A549 (cell line): Measurements from ENCODE around the gene KLHL1. TPM values are rescaled to one million over a fixed set of nuclear protein-coding genes. Genes with fewer than 3 reads are reported as not detected.

Experiments
- ATAC-seq, 2 experiments: fragments of 200-7000 bp in 1 of 2; fragments of >200 bp in 1 of 2; cut with Nextera tagmentation in 1 of 2; cut with Tn5 transposase in 1 of 2; 3 replicates each; pipeline versions ENCODE4 v1.8.0 to v1.9.1; 2018 to 2020; ENCODE audit warnings: mild to moderate bottlenecking in 1 of 2, moderate library complexity in 1 of 2
- CTCF ChIA-PET: fragments of 300-600 bp; sonication (Branson Sonifier 250); formaldehyde crosslinking; extraction: SDS; loops from one replicate; lab custom pipeline; 2021; ENCODE audit warnings: antibody characterized with exemption, inconsistent platforms; lab: Yijun Ruan, JAX
- POLR2A ChIA-PET: fragments of 350-600 bp; formaldehyde crosslinking; extraction: SDS; loops from one replicate; lab custom pipeline; 2021; ENCODE audit warnings: antibody characterized with exemption, inconsistent platforms; lab: Yijun Ruan, JAX
- DNase-seq, 2 experiments: peaks; one replicate each; pipeline versions ENCODE4 v3.0.0 to v3.0.0-alpha.2; 2011 to 2016; ENCODE audit warnings: low read depth in 1 of 2, low spot score in 1 of 2
- FAIRE-seq: peaks from 2 replicates; lab custom pipeline; 2011; peaks lifted over from hg19 to GRCh38; lab: Jason Lieb, UNC
- H3K27ac ChIP-seq, 2 experiments: fragments of >200 bp; sonication (Bioruptor Twin); formaldehyde crosslinking; 3 replicates each; pipeline ENCODE4 v1.5.1; 2016 to 2017
- H3K4me1 ChIP-seq: fragments of >200 bp; sonication (Bioruptor Twin); formaldehyde crosslinking; 3 replicates; pipeline ENCODE4 v1.6.1; 2016
- H3K4me2 ChIP-seq: fragments of >200 bp; sonication (Bioruptor Twin); formaldehyde crosslinking; 3 replicates; pipeline ENCODE4 v1.6.1; 2016
- H3K4me3 ChIP-seq: fragments of >200 bp; sonication (Bioruptor Twin); formaldehyde crosslinking; 3 replicates; pipeline ENCODE4 v1.5.1; 2016
- H3K9me3 ChIP-seq: fragments of >200 bp; sonication (Bioruptor Twin); formaldehyde crosslinking; 3 replicates; pipeline ENCODE4 v1.6.1; 2016
- ATOH8 ChIP-seq: fragments of 250-450 bp; sonication (Bioruptor Pico); IDR thresholded peaks from 2 replicates; pipeline ENCODE4 v1.5.0; 2020; ENCODE audit warnings: low read depth, mild to moderate bottlenecking, moderate library complexity
- BCL3 ChIP-seq: fragments of >200 bp; sonication (Bioruptor Twin); formaldehyde crosslinking; IDR thresholded peaks from 3 replicates; pipeline ENCODE4 v1.6.1; 2016
- CBX8 ChIP-seq: fragments of 200-600 bp; sonication (generic); IDR thresholded peaks from 2 replicates; pipeline ENCODE4 v1.6.1; 2016
- CEBPB ChIP-seq, 2 experiments: fragments of >200 bp in 1 of 2; sonication (Bioruptor Twin) in 1 of 2; formaldehyde crosslinking in 1 of 2; IDR thresholded peaks; 2 replicates each; pipeline ENCODE4 v1.6.1; 2012 to 2016
- CHD2 ChIP-seq: fragments of 150-350 bp; IDR thresholded peaks from 2 replicates; pipeline ENCODE4 v1.6.1; 2014; ENCODE audit warnings: low read length; ENCODE audit not compliant: partially characterized antibody
- CHD4 ChIP-seq: fragments of 200-600 bp; sonication (generic); IDR thresholded peaks from 2 replicates; pipeline ENCODE4 v1.6.1; 2016; ENCODE audit warnings: antibody characterized with exemption, mild to moderate bottlenecking, borderline replicate concordance
- EHMT2 ChIP-seq: fragments of 200-600 bp; sonication (generic); IDR thresholded peaks from 2 replicates; pipeline ENCODE4 v1.6.1; 2016; ENCODE audit warnings: antibody characterized with exemption, low read depth, mild to moderate bottlenecking, moderate library complexity
- ELK1 ChIP-seq: fragments of 150-350 bp; IDR thresholded peaks from 2 replicates; pipeline ENCODE4 v1.6.1; 2014; ENCODE audit warnings: low read depth, mild to moderate bottlenecking, low read length
- EP300 ChIP-seq, 2 experiments: fragments of >200 bp; sonication (Bioruptor Twin); formaldehyde crosslinking; IDR thresholded peaks; 2 replicates in 1 of 2; 3 replicates in 1 of 2; pipeline ENCODE4 v1.6.1; 2016 to 2017
- FOSL2 ChIP-seq, 2 experiments: fragments of 450-650 bp in 1 of 2; fragments of >200 bp in 1 of 2; sonication (Bioruptor Twin) in 1 of 2; formaldehyde crosslinking; IDR thresholded peaks; 2 replicates each; pipeline versions ENCODE4 v1.5.0 to v1.6.1; 2016 to 2020; ENCODE audit warnings: mild to moderate bottlenecking in 1 of 2, moderate library complexity in 1 of 2
- JUN ChIP-seq, 2 experiments: fragments of >200 bp; sonication (Bioruptor Twin); formaldehyde crosslinking; IDR thresholded peaks; 2 replicates in 1 of 2; 3 replicates in 1 of 2; pipeline ENCODE4 v1.6.1; 2016 to 2017
- KDM5A ChIP-seq: fragments of 200-600 bp; sonication (generic); IDR thresholded peaks from 2 replicates; pipeline ENCODE4 v1.6.1; 2016; ENCODE audit warnings: antibody characterized with exemption, mild to moderate bottlenecking
- MAZ ChIP-seq: fragments of 150-350 bp; IDR thresholded peaks from 2 replicates; pipeline ENCODE4 v1.6.1; 2014; ENCODE audit warnings: antibody characterized with exemption, low read depth, low read length, borderline replicate concordance
- MYC ChIP-seq: IDR thresholded peaks from 2 replicates; pipeline ENCODE4 v1.6.1; 2012; ENCODE audit warnings: mild to moderate bottlenecking, inconsistent platforms, low read length, improper control_type of control experiment, borderline replicate concordance
- NFE2L2 ChIP-seq: fragments of 150-350 bp; conservative IDR thresholded peaks from 2 replicates; pipeline ENCODE4 v1.6.1; 2014; ENCODE audit warnings: low read length
- POLR2A ChIP-seq: IDR thresholded peaks from 2 replicates; pipeline ENCODE4 v1.6.1; 2012; ENCODE audit warnings: mild to moderate bottlenecking, low read length
- REST ChIP-seq: fragments of 200-600 bp; sonication (generic); IDR thresholded peaks from 2 replicates; pipeline ENCODE4 v1.6.1; 2016; ENCODE audit warnings: antibody characterized with exemption, mild to moderate bottlenecking, moderate library complexity
- RFX5 ChIP-seq: fragments of 450-650 bp; IDR thresholded peaks from 2 replicates; pipeline ENCODE4 v1.7.1; 2014; ENCODE audit warnings: antibody characterized with exemption, mild to moderate bottlenecking, moderate library complexity
- RNF2 ChIP-seq: fragments of 200-600 bp; sonication (generic); IDR thresholded peaks from 2 replicates; pipeline ENCODE4 v1.6.1; 2016; ENCODE audit warnings: low read depth, mild to moderate bottlenecking, antibody characterized with exemption, moderate library complexity, borderline replicate concordance
- SREBF2 ChIP-seq: fragments of 450-650 bp; IDR thresholded peaks from 2 replicates; pipeline ENCODE4 v1.6.1; 2014; ENCODE audit warnings: mild to moderate bottlenecking, moderate library complexity
- ZNF302 ChIP-seq: fragments of 250-450 bp; sonication (Bioruptor Pico); IDR thresholded peaks from 2 replicates; pipeline ENCODE4 v1.9.0; 2021; ENCODE audit warnings: inconsistent platforms, mild to moderate bottlenecking, moderate library complexity
- WGBS: methylation state at CpG from one replicate; pipeline ENCODE4 v1.1.6; 2017; ENCODE audit errors: missing lambda C conversion rate; 5-methylcytosine and 5-hydroxymethylcytosine counted together
- polyA plus RNA-seq, 4 experiments: library from polyadenylated mRNA; depleted of rRNA in 3 of 4; stranded (reverse); fragments of >200 nt; fragmentation: RNase III in 1 of 4; extraction: RNeasy Plus Mini Kit Qiagen cat#74134 plus additional on column Dnase treatment in 1 of 4; gene quantifications; 2 replicates in 3 of 4; 3 replicates in 1 of 4; pipeline ENCODE4 v1.2.3, GENCODE V29; 2011 to 2017

Gene KLHL1
- polyA plus RNA-seq, 2 of the 4 experiments (the other 2 are of a cell fraction): not detected

GRCh38 chr13:70014337-70014736 lies 93.9 kb downstream of the KLHL1 start (continued):
- TF ChIP-seq RNF2 (no peak), ATOH8 (CRISPR knock-in tag) (no peak), MAZ (no peak)
- TF ChIP-seq, all 56 proteins: peak for 0

- no peak for DNase-seq
- no peaks in the 10 kb centered on the region for H3K4me1 ChIP-seq
- no peak for TF ChIP-seq CHD2
- no peak for TF ChIP-seq RFX5
- no peak for TF ChIP-seq CEBPB (IDR thresholded peaks at IDR 0.05)
- TF ChIP-seq JUN (IDR thresholded peaks at IDR 0.05): no peak
- no peak for TF ChIP-seq MAZ
- TF ChIP-seq ATOH8 (CRISPR knock-in tag): no peak
- TF ChIP-seq BCL3: no peak
- no peak for TF ChIP-seq ZNF302 (CRISPR knock-in tag)
- TF ChIP-seq EHMT2: no peak
- no peak for TF ChIP-seq FOSL2 (IDR thresholded peaks at IDR 0.05)
- TF ChIP-seq FOSL2 (CRISPR knock-in tag; IDR thresholded peaks at IDR 0.05): no peak
- TF ChIP-seq ELK1: no peak
- no peak for TF ChIP-seq NFE2L2
- TF ChIP-seq CBX8: no peak
- no peak for TF ChIP-seq MYC
- TF ChIP-seq POLR2A: no peak
- TF ChIP-seq SREBF2: no peak
- TF ChIP-seq CHD4: no peak
- no peak for TF ChIP-seq KDM5A
- TF ChIP-seq REST: no peak
- no peak for TF ChIP-seq EP300 (IDR thresholded peaks at IDR 0.05)
- no peak for FAIRE-seq
- WGBS: 0% methylated on average over 2 of the region's 2 CpGs
- H3K4me2 ChIP-seq: no peak overlapping the region
- H3K9me3 ChIP-seq: no peaks in the 10 kb centered on the region
- ChIA-PET CTCF (no interaction called here), POLR2A (no interaction called here)
- H3K4me3 ChIP-seq: no peak overlapping the region
- ATAC-seq: no peak
- no peak overlapping the region for H3K27ac ChIP-seq
Observed at GRCh38 chr13:69999875-70000274, 108.4 kb downstream of the KLHL1 start.
